Vagina (tissue), 2 donors: ENCODE data around the gene ZNF81. TPM values are rescaled to one million over a fixed set of nuclear protein-coding genes. Genes with fewer than 3 reads are reported as not detected.

ENCODE experiments used
- DNase-seq, 2 donors: peaks; one replicate each; pipeline ENCODE4 v3.0.0-alpha.2; 2017; ENCODE audit errors: extremely low spot score in 2 of 2
- H3K27ac ChIP-seq: fragments of 200-600 bp; sonication (generic); one replicate; pipeline ENCODE4 v1.5.1; 2019
- H3K27me3 ChIP-seq: fragments of 200-600 bp; sonication (generic); one replicate; pipeline ENCODE4 v1.5.1; 2019
- H3K36me3 ChIP-seq, 2 donors: fragments of 200-600 bp; sonication (generic); one replicate each; pipeline ENCODE4 v1.5.1; 2017 to 2019
- H3K4me1 ChIP-seq: fragments of 200-600 bp; sonication (generic); one replicate; pipeline ENCODE4 v1.5.1; 2019
- H3K4me3 ChIP-seq, 2 donors: fragments of 200-600 bp; sonication (generic); 1 replicate in 1 of 2; 2 replicates in 1 of 2; pipeline ENCODE4 v1.5.1; 2016 to 2019
- H3K9me3 ChIP-seq: fragments of 200-600 bp; sonication (generic); one replicate; pipeline ENCODE4 v1.5.1; 2019
- CTCF ChIP-seq, 3 experiments: fragments of 450-650 bp in 2 of 3; fragments of 200-600 bp in 1 of 3; sonication (generic) in 1 of 3; IDR thresholded peaks; one replicate each; pipeline ENCODE4 v1.5.1; 2017 to 2019; ENCODE audit warnings: antibody characterized with exemption in 3 of 3, mild to moderate bottlenecking in 2 of 3, moderate library complexity in 2 of 3
- POLR2A ChIP-seq, 2 donors: fragments of 450-650 bp; IDR thresholded peaks; one replicate each; pipeline ENCODE4 v1.6.1; 2017; ENCODE audit warnings: antibody characterized with exemption in 2 of 2, mild to moderate bottlenecking in 2 of 2, moderate library complexity in 2 of 2
- POLR2AphosphoS5 ChIP-seq, 2 donors: sonication (generic); formaldehyde crosslinking; IDR thresholded peaks; one replicate each; pipeline ENCODE4 v1.9.0; 2017; ENCODE audit warnings: antibody characterized with exemption in 2 of 2, mild to moderate bottlenecking in 2 of 2, low read depth in 1 of 2; ENCODE audit not compliant: insufficient read depth in 1 of 2
- intact Hi-C: fragments of 100-400 bp; cut with DNase I; formaldehyde crosslinking; loops from one replicate; pipeline ENCODE4 v1.15.1; 2023
- total RNA-seq: library from RNA; depleted of rRNA; stranded (reverse); fragments of >200 nt; gene quantifications from one replicate; pipeline ENCODE4 v1.2.3, GENCODE V29; 2016

The ZNF81 gene
- total RNA-seq, 1 donor from 2014 or later = 6.9 TPM

- H3K9me3 ChIP-seq = no peaks in the 10 kb centered on the region
- no peak for DNase-seq
These were observed 4.9 kb upstream of the ZNF81 start for GRCh38 chrX:47831788-47832187.

DNA sequence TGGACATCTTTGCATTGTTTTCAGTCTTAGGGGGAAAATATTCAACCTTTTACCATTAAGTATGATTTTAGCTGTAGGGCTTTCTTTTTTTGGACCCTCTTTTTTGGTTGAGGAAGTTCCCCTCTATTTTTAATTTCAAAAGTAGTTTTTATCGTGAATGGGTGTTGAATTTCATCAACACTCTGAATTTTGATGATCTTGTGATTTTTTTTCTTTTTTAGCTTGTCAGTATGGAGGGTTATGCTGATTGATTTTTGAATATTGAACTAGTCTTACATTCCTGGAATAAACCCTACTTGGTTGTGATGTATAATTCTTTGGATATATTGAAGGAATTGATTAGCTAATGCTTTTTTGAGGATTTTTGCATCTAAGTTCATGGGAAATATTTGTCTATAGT lies 1.7 kb downstream of the ZNF81 start:
- no peak for DNase-seq
- no peaks in the 10 kb centered on the region for H3K36me3 ChIP-seq
- intact Hi-C loops = loop anchor here (10.0 kb wide), 1 partner anchor 186 kb away; no protein-coding TSS in a partner anchor

More at GRCh38 chrX:47831788-47832187, 4.9 kb upstream of the ZNF81 start:
- no peaks in the 10 kb centered on the region for H3K36me3 ChIP-seq
- no peaks in the 10 kb centered on the region for H3K27me3 ChIP-seq
- TF ChIP-seq CTCF (IDR thresholded peaks at IDR 0.05) = peak in 1 of 3 experiments; percentile 33
- no peak for TF ChIP-seq POLR2A (IDR thresholded peaks at IDR 0.05)
- TF ChIP-seq POLR2AphosphoS5 (IDR thresholded peaks at IDR 0.05; ENCODE audit: insufficient read depth in 1 of 2, low read depth in 1 of 2) = no peak
- no peaks in the 10 kb centered on the region for H3K4me1 ChIP-seq
- intact Hi-C loops = loop anchor here (10.0 kb wide), 1 partner anchor 193 kb away; no protein-coding TSS in a partner anchor
- H3K27ac ChIP-seq = no peak overlapping the region
- H3K4me3 ChIP-seq = no peak overlapping the region

GRCh38 chrX:47840111-47840510 lies 3.4 kb downstream of the ZNF81 start:
- TF ChIP-seq POLR2AphosphoS5 (IDR thresholded peaks at IDR 0.05; ENCODE audit: insufficient read depth in 1 of 2, low read depth in 1 of 2) (no peak), POLR2A (IDR thresholded peaks at IDR 0.05) (no peak), CTCF (IDR thresholded peaks at IDR 0.05) (no peak)
- intact Hi-C loops = no loop called here
- no peak overlapping the region for H3K27ac ChIP-seq
- no peaks in the 10 kb centered on the region for H3K9me3 ChIP-seq
- H3K36me3 ChIP-seq = no peaks in the 10 kb centered on the region
- DNase-seq = no peak
- no peaks in the 10 kb centered on the region for H3K4me1 ChIP-seq
- no peaks in the 10 kb centered on the region for H3K27me3 ChIP-seq
- no peak overlapping the region for H3K4me3 ChIP-seq

More for the DNA sequence above, 1.7 kb downstream of the ZNF81 start:
- H3K9me3 ChIP-seq = no peaks in the 10 kb centered on the region
- no peak overlapping the region for H3K27ac ChIP-seq
- no peaks in the 10 kb centered on the region for H3K4me1 ChIP-seq
- no peak for TF ChIP-seq POLR2A (IDR thresholded peaks at IDR 0.05)
- TF ChIP-seq CTCF (IDR thresholded peaks at IDR 0.05) = no peak
- no peaks in the 10 kb centered on the region for H3K27me3 ChIP-seq
- H3K4me3 ChIP-seq = no peak overlapping the region

DNA sequence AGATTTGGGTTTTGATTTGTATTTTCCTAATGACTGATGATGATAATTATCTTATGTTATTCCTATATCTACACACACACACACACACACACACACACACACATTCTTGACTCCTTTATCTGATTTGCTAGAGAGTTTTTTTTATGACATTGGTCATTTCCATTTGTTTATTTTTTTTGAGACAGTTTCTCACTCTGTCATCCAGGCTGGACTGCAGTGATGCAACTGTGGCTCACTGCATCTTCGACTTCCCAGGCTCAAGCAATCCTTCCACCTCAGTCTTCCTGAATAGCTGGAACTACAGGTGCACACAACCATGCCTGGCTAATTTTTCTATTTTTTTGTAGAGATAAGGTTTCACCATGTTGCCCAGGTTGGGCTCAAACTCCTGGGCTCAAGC lies 6.7 kb downstream of the ZNF81 start:
- Histone ChIP-seq H3K36me3 (peaks cover 0 to 6% of the 10 kb centered on the region in 2 donors), H3K4me3 (no peak overlapping the region), H3K27me3 (no peaks in the 10 kb centered on the region), H3K9me3 (no peaks in the 10 kb centered on the region), H3K27ac (no peak overlapping the region), H3K4me1 (no peaks in the 10 kb centered on the region)
- DNase-seq = no peak
- intact Hi-C loops = no loop called here
- TF ChIP-seq POLR2AphosphoS5 (IDR thresholded peaks at IDR 0.05; ENCODE audit: insufficient read depth in 1 of 2, low read depth in 1 of 2) (no peak), CTCF (IDR thresholded peaks at IDR 0.05) (no peak), POLR2A (IDR thresholded peaks at IDR 0.05) (no peak)

GRCh38 chrX:47844117-47844516 lies 7.4 kb downstream of the ZNF81 start:
- Histone ChIP-seq H3K4me3 (no peak overlapping the region), H3K27me3 (no peaks in the 10 kb centered on the region), H3K9me3 (no peaks in the 10 kb centered on the region), H3K36me3 (peaks cover 0 to 6% of the 10 kb centered on the region in 2 donors), H3K4me1 (no peaks in the 10 kb centered on the region), H3K27ac (no peak overlapping the region)
- DNase-seq = no peak
- no peak for TF ChIP-seq CTCF (IDR thresholded peaks at IDR 0.05)
- TF ChIP-seq POLR2A (IDR thresholded peaks at IDR 0.05) = no peak
- TF ChIP-seq POLR2AphosphoS5 (IDR thresholded peaks at IDR 0.05; ENCODE audit: insufficient read depth in 1 of 2, low read depth in 1 of 2) = no peak
- intact Hi-C loops = no loop called here
